Prostate gland (tissue), 2 donors: Measurements from ENCODE around the gene PHLDA3. TPM values are rescaled to one million over a fixed set of nuclear protein-coding genes. Genes with fewer than 3 reads are reported as not detected.

ENCODE experiments used
- DNase-seq: peaks from one replicate; pipeline ENCODE4 v3.0.0-alpha.2; 2019; ENCODE audit warnings: low spot score
- H3K27ac ChIP-seq, 2 donors: fragments of 200-600 bp; sonication (generic); 2 replicates each; pipeline ENCODE4 v1.5.1; 2017 to 2019
- H3K27me3 ChIP-seq: fragments of 200-600 bp; sonication (generic); replicated peaks from 2 replicates; pipeline ENCODE4 v1.5.1; 2019; ENCODE audit not compliant: insufficient read depth
- H3K36me3 ChIP-seq, 2 donors: fragments of 200-600 bp; sonication (generic); 1 replicate in 1 of 2; 2 replicates in 1 of 2; pipeline versions ENCODE4 v1.5.1 to v1.8.1; 2017 to 2019
- H3K4me1 ChIP-seq: fragments of 200-600 bp; sonication (generic); replicated peaks from 2 replicates; pipeline ENCODE4 v1.5.1; 2019
- H3K4me3 ChIP-seq, 2 donors: fragments of 200-600 bp; sonication (generic); 2 replicates each; pipeline ENCODE4 v1.5.1; 2017 to 2019
- H3K9me3 ChIP-seq: fragments of 200-600 bp; sonication (generic); 2 replicates; pipeline ENCODE4 v1.5.1; 2017
- CTCF ChIP-seq, 4 experiments: fragments of 200-600 bp in 2 of 4; fragments of 450-650 bp in 2 of 4; sonication (generic) in 2 of 4; IDR thresholded peaks; 1 replicate in 3 of 4; 2 replicates in 1 of 4; pipeline ENCODE4 v1.5.1; 2016 to 2019; ENCODE audit warnings: antibody characterized with exemption in 4 of 4, mild to moderate bottlenecking in 2 of 4, moderate library complexity in 2 of 4
- POLR2A ChIP-seq: fragments of 450-650 bp; IDR thresholded peaks from one replicate; pipeline ENCODE4 v1.6.1; 2016; ENCODE audit warnings: antibody characterized with exemption, mild to moderate bottlenecking
- POLR2AphosphoS5 ChIP-seq: sonication (generic); formaldehyde crosslinking; IDR thresholded peaks from one replicate; pipeline ENCODE4 v1.6.1; 2017; ENCODE audit warnings: antibody characterized with exemption
- WGBS: methylation state at CpG from one replicate; pipeline ENCODE4 v1.1.5; 2018; 5-methylcytosine and 5-hydroxymethylcytosine counted together
- intact Hi-C: fragments of 100-400 bp; cut with DNase I; formaldehyde crosslinking; loops from one replicate; pipeline ENCODE4 v1.14.2; 2022
- total RNA-seq, 2 donors: library from RNA; depleted of rRNA; stranded (reverse); fragments of >200 nt; gene quantifications; one replicate each; pipeline ENCODE4 v1.1.0, GENCODE V29; 2016

PHLDA3 gene
- total RNA-seq, 2 donors from 2014 or later, result 49.7 to 73.9 TPM

GRCh38 chr1:201485184-201485774 lies 16.3 kb upstream of the PHLDA3 start:
- Histone ChIP-seq H3K4me1 (no peaks in the 10 kb centered on the region), H3K36me3 (peaks cover 5 to 18% of the 10 kb centered on the region in 2 donors), H3K4me3 (no peak overlapping the region), H3K9me3 (no peaks in the 10 kb centered on the region), H3K27ac (peak overlapping the region; percentile 2 to 91), H3K27me3 (no peaks in the 10 kb centered on the region)
- DNase-seq, result no peak
- no peak for TF ChIP-seq CTCF (IDR thresholded peaks at IDR 0.05)
- no peak for TF ChIP-seq POLR2A
- no peak for TF ChIP-seq POLR2AphosphoS5
- intact Hi-C loops, result no loop called here
- 91% methylated on average over 4 of the region's 4 CpGs for WGBS

GRCh38 chr1:201483373-201483949 lies 14.5 kb upstream of the PHLDA3 start:
- peaks cover 5 to 18% of the 10 kb centered on the region in 2 donors for H3K36me3 ChIP-seq
- no peak for TF ChIP-seq POLR2AphosphoS5
- no peak for TF ChIP-seq CTCF (IDR thresholded peaks at IDR 0.05)
- TF ChIP-seq POLR2A, result no peak
- no peaks in the 10 kb centered on the region for H3K27me3 ChIP-seq
- no peak for DNase-seq
- intact Hi-C loops, result no loop called here
- no peak overlapping the region for H3K4me3 ChIP-seq
- peak overlapping the region in 1 of 2 donors; percentile 29 for H3K27ac ChIP-seq
- H3K4me1 ChIP-seq, result no peaks in the 10 kb centered on the region
- WGBS, result 97% methylated on average over 4 of the region's 4 CpGs
- H3K9me3 ChIP-seq, result no peaks in the 10 kb centered on the region

GRCh38 chr1:201482755-201483154 lies 13.8 kb upstream of the PHLDA3 start:
- TF ChIP-seq POLR2A (no peak), CTCF (IDR thresholded peaks at IDR 0.05) (no peak), POLR2AphosphoS5 (no peak)
- DNase-seq, result no peak
- Histone ChIP-seq H3K27me3 (no peaks in the 10 kb centered on the region), H3K27ac (peak overlapping the region; percentile 70 to 75), H3K4me3 (no peak overlapping the region), H3K9me3 (no peaks in the 10 kb centered on the region), H3K4me1 (no peaks in the 10 kb centered on the region), H3K36me3 (peaks cover 5 to 18% of the 10 kb centered on the region in 2 donors)
- intact Hi-C loops, result loop anchor here (1.0 kb wide), 1 partner anchor 30 kb away; no protein-coding TSS in a partner anchor
- 61% methylated on average over 5 of the region's 5 CpGs for WGBS

- Histone ChIP-seq H3K4me3 (peak overlapping the region in 1 of 2 donors; percentile 4), H3K27me3 (no peaks in the 10 kb centered on the region), H3K36me3 (peaks cover under 1 to 18% of the 10 kb centered on the region in 2 donors), H3K27ac (peak overlapping the region; percentile 70 to 75), H3K9me3 (no peaks in the 10 kb centered on the region), H3K4me1 (no peaks in the 10 kb centered on the region)
- WGBS, result 11% methylated on average over 35 of the region's 35 CpGs
- intact Hi-C loops, result loop anchor here (1.0 to 2.0 kb wide), 2 partner anchors 30 to 33 kb away; no protein-coding TSS in a partner anchor
- peak; percentile 84 for DNase-seq
- TF ChIP-seq POLR2AphosphoS5 (peak; percentile 59), POLR2A (no peak), CTCF (IDR thresholded peaks at IDR 0.05) (peak; percentile 90 to 99 (median 98))
These were observed 12.9 kb upstream of the PHLDA3 start for GRCh38 chr1:201481761-201482493.
